ENCODE measurements around the gene VPS72. TPM values are rescaled to one million over a fixed set of nuclear protein-coding genes. Genes with fewer than 3 reads are reported as not detected.

Gene VPS72
- total and polyA plus RNA-seq, 2 donors (not counting 3 experiments of a cell fraction or from before 2014, with no cell fraction given): 76.2 to 85.2 TPM

DNA sequence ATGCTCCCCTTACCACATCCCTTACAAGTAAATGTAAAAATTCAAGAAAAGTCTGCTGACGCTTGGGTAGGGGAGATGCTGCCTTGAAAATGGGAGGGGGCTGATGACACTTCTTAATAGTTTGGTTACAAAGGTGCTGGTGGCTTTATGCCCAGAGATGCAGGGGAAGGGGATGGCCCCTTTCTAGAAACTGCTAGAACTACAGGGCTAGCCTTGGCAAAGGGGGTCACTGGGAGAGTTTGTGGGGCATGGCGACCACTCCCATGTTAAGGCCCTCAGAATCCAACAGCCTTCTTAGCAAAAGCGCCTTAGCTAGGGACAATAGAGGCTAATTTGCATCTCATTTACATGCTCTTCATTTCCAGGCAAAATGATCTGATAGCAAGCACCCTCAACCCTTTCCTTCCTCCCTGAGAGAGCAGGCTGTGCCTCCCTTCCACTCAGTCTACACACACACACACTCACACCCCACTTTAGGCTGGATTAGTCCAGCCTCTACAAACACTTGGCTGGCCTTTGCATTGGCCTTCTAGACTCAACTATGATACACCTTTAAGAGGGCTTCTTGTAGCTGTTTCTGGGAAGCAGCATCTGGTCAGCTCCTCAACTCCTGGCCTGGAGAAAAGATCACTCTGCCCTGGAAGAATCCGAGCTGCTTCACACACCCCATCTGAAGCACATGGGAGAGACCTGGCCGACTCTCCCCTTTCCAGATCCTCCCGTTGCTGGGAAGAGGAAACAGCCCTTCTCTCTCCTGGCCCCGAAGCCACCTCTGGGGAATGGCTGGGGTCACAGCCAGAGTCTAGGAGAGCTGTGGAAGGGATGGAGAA, 45.3 kb downstream of the VPS72 start:
- Histone ChIP-seq H3K4me1 (ENCODE audit: control insufficient read depth, extremely low read depth, insufficient read depth, low read length) (peaks cover 29% of the 10 kb centered on the region), H2AFZ (ENCODE audit: low read depth, low read length) (no peak overlapping the region), H3K27me3 (ENCODE audit: control insufficient read depth in 2 of 2, insufficient read depth in 2 of 2, low read length in 2 of 2) (no peaks in the 10 kb centered on the region), H3K4me3 (replicated peaks in 1 of 3; ENCODE audit: insufficient read depth in 1 of 3, low read depth in 1 of 3, low read length in 3 of 3) (peak overlapping the region in 2 of 3 experiments; percentile 49 to 81), H3K36me3 (ENCODE audit: control insufficient read depth in 2 of 2, extremely low read depth in 1 of 2, insufficient read depth in 2 of 2, low read length in 2 of 2) (peaks cover 0 to 14% of the 10 kb centered on the region in 2 experiments), H4K20me1 (replicated peaks; ENCODE audit: control insufficient read depth, extremely low read depth, insufficient read depth, low read length) (no peaks in the 10 kb centered on the region), H3K9ac (replicated peaks; ENCODE audit: extremely low read depth, insufficient read depth, low read length) (no peak overlapping the region), H3K9me3 (replicated peaks; ENCODE audit: control insufficient read depth, insufficient read depth, low read length) (no peaks in the 10 kb centered on the region), H3K4me2 (ENCODE audit: insufficient read depth, low read length) (peak overlapping the region; percentile 96), H3K9me1 (replicated peaks; ENCODE audit: control insufficient read depth, extremely low read depth, insufficient read depth, low read length) (no peaks in the 10 kb centered on the region), H3K79me2 (ENCODE audit: control insufficient read depth, insufficient read depth, low read length) (no peaks in the 10 kb centered on the region), H3K27ac (ENCODE audit: insufficient read depth, low read depth, low read length) (no peak overlapping the region)
- intact Hi-C loops (cut with micrococcal nuclease): loop anchor here (1.0 to 5.0 kb wide), 2 partner anchors 10 to 167 kb away; no protein-coding TSS in a partner anchor
- TSS peak; percentile 15 for BruUV-seq (replicated peaks)
- POLR2A ChIA-PET: interaction anchor here (1.1 kb wide), 1 partner anchor 45 kb away, joined by 3 read pairs; the partner anchor contains the start of gene VPS72
- FAIRE-seq (peak; percentile 77), DNase-seq (ENCODE audit: low read depth, low spot score) (peak; percentile 49)
- CTCF ChIA-PET: interaction anchor here (0.6 to 3.2 kb wide), 4 partner anchors 11 to 120 kb away, joined by 3 to 30 read pairs (median 4); no protein-coding TSS in a partner anchor
- TF ChIP-seq, protein P1, sequence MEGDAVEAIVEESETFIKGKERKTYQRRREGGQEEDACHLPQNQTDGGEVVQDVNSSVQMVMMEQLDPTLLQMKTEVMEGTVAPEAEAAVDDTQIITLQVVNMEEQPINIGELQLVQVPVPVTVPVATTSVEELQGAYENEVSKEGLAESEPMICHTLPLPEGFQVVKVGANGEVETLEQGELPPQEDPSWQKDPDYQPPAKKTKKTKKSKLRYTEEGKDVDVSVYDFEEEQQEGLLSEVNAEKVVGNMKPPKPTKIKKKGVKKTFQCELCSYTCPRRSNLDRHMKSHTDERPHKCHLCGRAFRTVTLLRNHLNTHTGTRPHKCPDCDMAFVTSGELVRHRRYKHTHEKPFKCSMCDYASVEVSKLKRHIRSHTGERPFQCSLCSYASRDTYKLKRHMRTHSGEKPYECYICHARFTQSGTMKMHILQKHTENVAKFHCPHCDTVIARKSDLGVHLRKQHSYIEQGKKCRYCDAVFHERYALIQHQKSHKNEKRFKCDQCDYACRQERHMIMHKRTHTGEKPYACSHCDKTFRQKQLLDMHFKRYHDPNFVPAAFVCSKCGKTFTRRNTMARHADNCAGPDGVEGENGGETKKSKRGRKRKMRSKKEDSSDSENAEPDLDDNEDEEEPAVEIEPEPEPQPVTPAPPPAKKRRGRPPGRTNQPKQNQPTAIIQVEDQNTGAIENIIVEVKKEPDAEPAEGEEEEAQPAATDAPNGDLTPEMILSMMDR (IDR thresholded peaks at IDR 0.05; ENCODE audit: extremely low read depth in 1 of 2, insufficient read depth in 1 of 2, low read depth in 1 of 2, low read length in 2 of 2): no peak
- TF ChIP-seq FOS (IDR thresholded peaks at IDR 0.05; ENCODE audit: borderline replicate concordance, insufficient read depth, low read length): no peak
- TF ChIP-seq POLR2AphosphoS5 (IDR thresholded peaks at IDR 0.05; ENCODE audit: insufficient read depth, low read depth, low read length): no peak
- TF ChIP-seq JUN (IDR thresholded peaks at IDR 0.05; ENCODE audit: borderline replicate concordance, insufficient read depth, insufficient read length, low read depth): no peak
- no peak for TF ChIP-seq GATA2 (IDR thresholded peaks at IDR 0.05; ENCODE audit: insufficient read depth, insufficient read length, low read depth, low read length)
- no peak for TF ChIP-seq EZH2 (IDR thresholded peaks at IDR 0.05; ENCODE audit: borderline replicate concordance, low read depth, low read length, severe bottlenecking)
- TF ChIP-seq POLR2A (IDR thresholded peaks at IDR 0.05; ENCODE audit: low read depth, low read length): no peak
- TF ChIP-seq, protein P2, sequence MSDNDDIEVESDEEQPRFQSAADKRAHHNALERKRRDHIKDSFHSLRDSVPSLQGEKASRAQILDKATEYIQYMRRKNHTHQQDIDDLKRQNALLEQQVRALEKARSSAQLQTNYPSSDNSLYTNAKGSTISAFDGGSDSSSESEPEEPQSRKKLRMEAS (IDR thresholded peaks at IDR 0.05; ENCODE audit: insufficient read depth, insufficient read length): no peak
- no peak for TF ChIP-seq MYC (IDR thresholded peaks at IDR 0.05; ENCODE audit: low read depth, low read length)
- dilution Hi-C loops (cut with MboI; ENCODE audit: extremely low pct_ligation_motif_present, low sequenced_read_pairs): no loop called here
